Hematopoietic multipotent progenitor cell treated with erythropoietin and hydrocortisone succinate and interleukin-3 and kit ligand, for 17 days (in vitro differentiated cells): ENCODE results near the gene PCBP3.
"Not testable (repeated sequence)": the region's sequence is repeated elsewhere in the genome, so short reads cannot be mapped to it uniquely, and the experiment has no call there.

Experiments used
- DNase-seq: peaks from one replicate; pipeline ENCODE4 v3.0.0-alpha.2; 2015; ENCODE audit warnings: low spot score

Gene PCBP3

DNA sequence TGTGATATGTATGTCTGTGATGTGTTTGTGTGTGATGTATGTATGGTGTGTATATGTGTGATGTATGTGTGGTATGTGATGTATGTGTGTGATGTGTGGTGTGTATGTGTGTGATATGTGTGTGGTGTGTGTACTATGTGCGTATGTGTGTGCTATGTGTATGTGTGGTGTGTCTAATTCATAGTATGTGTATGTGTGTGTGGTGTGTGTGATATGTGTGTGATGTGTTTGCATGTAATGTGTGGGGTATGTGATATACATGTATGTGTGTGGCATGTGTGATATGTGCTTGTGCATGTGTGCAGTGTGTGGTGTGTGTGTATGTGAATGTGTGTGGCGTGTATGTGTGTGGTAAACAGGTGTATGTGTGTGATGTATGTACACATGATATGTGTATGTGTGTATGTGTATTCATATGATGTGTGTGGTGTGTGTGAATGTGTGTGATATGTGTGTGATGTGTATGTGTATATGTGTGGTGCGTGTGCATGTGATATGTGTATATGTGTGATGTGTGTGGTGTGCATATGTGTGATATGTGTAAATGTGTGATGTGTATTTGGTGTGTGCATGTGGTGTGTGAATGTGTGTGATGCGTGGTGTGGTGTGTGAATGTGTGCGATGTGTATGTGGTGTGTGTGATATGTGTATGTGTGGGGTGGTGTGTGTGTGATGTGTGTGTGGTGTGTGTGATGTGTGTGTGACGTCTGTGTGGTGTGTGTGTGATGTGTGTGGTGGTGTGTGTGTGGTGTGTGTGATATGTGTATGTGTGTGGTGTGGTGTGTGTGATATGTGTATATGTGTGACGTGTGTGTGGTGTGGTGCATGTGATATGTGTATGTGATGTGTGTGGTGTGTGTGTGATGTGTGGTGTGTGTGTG is 8.0 kb upstream of the PCBP3 start:
- DNase-seq: no peak

DNA sequence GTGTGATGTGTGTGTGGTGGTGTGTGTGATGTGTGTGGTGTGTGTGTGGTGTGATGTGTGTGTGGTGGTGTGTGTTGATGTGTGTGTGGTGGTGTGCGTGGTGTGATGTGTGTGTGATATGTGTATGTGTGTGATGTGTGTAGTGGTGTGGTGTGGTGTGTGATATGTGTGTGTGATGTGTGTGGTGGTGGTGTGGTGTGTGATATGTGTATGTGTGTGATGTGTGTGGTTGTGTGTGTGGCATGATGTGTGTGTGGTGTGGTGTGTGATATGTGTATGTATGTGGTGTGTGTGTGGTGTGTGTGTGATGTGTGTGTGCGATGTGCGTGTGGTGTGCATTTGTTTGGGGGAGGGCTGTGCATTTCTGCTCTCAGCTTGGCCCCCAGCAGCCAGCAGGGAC is 7.1 kb upstream of the PCBP3 start:
- no peak for DNase-seq

DNA sequence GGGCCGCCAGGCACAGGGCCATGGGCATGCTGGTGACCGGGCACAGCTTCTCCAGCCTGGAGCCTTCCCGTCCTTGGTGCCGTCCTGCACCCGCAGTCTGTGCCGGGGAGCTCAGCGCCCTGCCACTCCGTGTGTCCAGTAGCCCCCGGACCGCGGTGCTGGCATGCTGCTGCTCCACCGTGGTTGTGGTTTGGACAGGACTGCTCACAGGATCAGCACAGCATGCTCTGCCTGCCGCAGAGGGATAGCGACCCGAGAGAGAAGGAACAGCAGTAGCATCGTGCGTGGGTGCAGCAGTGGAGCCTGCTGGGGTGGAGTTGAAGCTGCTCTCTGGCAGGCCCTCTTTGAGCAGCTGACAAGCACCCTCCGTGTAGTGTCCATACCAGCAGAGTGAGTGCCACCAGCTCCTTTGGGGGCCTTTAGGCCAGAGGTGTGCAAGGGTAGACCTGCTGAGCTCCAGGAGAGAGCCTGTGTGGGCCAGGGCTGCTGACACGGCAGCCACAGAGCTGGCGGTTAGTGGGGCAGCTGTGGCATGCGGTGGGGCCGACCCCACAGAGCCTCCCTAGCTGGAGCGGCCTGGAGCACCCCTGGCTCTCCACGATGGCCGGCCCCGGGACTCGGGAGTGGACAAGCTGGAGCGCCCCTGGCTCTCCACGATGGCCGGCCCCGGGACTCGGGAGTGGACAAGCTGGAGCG is 6.4 kb upstream of the PCBP3 start:
- no peak for DNase-seq

DNA sequence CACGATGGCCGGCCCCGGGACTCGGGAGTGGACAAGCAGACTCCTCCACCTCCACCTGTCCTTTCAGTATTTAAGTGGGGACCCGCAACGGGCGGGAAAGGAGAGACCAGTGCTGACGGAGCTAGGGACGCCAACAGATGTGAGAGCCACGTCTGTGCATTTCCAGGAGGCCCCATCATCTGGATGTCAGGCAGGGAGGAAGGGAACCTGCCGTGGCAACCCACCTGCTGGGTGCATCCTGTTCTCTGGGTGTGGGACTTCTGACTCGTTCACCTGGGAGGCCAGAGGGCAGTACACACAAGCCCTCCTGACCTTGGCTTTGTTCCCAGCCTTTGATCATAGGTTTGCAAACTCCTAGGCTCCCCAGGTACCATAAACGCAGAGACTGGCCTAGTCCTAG is 5.6 kb upstream of the PCBP3 start:
- no peak for DNase-seq

DNA sequence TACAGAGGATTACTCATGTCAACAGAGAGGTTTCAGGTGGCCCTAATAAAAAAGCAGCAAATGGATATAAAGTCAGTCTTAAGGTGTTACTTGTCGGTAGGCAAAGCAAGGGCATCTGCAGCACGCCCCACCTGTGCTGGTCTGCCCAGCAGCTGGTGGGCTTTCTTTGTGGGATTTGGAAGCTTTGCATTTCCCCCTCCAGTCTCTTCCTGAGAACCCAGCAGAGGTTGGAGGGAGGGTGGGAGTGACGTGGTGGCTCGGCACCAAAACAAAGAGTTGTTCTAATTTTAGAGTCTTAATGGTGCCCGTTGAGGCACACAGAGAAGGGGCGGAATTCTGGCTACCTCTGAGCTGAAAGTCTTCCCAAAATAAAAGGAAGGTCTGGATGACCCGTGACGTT is 4.8 kb upstream of the PCBP3 start:
- no peak for DNase-seq

DNA sequence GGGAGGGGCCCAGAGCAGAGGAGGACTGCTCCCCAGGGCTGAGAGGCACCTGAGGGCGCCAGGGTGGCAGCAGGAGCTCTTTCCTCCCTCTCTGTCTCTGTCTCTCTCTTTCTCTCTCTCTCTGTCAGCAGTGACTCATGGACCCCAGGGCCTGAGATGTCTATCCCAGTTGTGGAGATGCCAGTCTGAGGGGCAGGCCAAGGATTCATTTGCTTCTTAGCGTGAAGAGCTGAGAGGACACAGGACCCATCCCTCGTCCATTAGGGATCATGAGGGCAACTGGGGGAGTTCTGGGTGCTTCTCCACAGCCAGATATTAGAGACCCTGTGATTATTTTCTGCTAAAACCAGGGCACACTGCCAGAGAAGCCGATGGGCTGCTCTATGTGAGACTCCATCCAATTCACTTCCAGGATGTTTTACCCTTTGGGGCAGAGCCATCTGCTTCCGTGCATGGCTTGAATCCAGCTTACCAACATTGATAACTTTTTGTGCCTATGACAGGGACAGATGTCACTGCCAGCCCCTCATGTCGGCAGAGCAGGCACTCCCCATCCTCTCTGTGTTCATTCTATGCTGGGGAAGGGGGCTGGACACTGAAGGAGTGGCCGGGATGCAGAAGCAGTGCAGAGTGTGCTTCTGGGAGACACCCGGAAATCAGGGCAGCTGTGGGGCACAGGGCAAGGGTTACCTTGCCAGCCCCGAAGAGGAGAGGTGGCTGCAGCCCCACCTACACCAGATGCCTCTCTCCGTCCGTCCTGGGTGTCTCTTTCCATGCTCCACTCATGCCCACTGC is 4.1 kb upstream of the PCBP3 start:
- no peak for DNase-seq

DNA sequence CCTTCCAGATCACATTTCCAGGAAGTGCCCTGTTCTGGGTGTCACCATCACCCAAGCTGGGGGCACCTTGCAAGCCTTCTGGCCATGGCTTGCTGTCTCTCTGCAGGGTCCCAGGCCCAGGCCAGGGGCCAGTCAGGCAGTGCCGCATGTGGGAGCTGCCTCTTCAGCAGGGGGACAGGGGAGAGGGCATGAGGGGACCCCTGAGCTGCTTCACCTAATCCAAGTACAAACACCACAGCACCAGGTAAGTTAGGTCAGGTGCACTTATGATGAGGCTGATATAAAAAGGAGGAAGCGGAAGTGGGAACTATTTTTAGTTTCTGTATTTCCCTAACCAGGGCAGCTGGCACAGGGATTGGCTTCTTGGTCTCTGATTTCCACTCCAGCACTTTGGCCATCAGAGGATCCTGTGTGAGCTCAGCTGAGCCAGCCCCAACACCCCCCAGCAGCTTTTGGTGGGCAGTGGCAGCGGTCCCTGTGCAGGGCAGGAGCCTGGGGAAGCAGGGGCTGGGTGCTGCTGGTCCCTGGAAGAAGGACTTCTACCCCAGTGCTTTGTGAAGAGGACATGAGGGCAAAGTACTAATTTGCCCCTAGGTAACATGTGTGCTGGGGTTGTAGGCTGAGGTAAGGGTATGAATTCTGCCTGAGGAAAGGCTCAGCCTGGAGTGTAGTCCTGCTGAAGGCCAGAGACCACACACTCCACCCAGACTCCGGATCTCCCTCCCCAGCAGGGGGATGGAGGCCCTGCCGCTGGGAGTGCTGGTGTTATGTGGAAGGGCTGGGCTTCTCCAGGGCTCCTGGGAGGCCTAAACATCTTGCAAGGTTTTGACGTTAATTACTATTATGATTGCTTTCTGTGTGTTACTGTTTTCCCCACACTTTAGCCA is 3.3 kb upstream of the PCBP3 start:
- DNase-seq: no peak

DNA sequence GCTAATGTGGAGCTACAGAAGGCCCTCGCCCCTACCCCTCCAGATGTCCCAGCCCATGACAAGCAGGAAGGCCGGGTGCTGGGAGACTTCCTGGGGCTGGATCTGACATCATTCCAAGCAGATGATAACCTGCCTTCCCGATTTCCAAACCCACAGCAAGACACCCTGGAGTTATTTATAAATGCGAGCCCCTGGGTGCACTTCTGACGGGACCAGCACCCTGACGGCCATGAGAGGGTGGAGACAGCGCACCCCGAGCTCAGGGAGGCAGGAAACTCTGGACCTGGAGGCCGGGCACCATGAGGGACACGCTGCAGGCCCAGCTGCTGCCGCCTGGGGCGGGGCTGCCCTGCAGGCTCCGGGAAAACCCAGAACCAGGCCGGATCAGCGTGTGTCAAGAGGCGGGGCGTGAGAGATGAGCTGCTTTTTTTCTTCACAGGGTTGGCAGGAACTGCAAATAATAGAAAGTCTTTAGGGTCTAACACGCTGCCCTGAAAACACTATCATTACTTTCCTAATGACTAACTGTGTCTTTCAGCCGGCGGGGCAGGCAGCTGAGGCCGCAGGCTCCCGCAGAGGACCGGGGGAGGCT is 2.5 kb upstream of the PCBP3 start:
- DNase-seq: no peak

DNA sequence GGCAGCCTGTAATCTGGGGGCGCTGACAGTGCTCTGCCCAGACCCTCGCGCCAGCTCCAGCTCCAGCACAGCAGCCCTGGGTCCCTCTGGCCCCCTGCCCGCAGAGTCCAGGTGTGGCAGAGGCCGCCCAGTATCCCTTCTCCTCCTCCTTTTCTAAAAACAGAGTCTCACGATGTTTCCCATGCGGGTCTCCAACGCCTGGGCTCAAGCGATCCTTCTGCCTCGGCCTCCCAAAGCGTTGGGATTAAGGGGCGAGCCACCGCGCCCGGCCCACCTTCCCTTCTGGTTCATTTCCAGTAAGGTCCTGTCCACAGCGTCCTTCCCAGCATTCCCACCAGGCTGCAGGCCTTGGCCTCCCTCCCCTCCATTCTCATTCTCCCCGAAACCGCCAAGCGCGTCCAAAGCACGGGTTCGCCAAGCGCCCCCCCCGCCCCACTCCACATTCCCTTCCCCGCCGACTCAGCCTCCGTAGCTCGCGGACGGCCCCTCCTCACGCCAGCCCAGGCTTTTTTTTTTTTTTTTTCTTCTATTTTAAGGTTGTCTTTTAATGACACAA is 2.0 kb upstream of the PCBP3 start:
- no peak for DNase-seq

DNA sequence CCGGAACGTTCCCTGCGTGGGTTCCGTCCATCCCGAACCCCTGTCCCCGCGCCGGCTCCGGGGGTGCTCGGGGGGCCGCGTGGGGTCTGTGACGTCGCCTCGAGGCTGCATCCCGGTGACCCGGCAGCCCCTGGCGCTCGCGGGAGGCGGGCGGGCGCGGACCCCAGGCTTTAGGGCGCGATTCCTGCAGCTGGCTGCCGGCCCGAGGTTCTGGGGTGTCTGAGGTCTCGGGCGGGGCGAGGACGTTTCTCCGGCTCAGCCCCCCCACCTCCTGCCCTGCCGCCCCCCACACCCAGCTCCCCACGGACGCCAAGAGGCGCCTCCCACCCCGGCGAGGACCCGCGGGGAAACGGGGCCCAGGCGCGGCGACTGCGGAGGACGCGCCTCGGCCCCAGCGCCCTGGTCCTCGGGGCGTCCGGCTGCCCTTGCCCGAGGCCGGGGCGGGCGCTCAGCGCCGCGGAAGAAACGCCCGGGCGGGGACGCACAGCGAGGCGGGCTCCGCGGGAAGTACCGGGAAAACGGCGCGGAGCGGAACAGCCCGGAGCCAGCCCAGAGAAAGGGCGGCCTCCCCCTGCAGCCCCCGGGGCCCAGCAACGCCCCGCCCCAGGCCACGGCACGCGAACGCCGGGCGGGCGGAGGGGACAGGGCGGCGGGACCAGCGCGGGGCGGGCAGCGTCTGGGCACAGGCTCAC is 1.3 kb upstream of the PCBP3 start:
- DNase-seq: no peak

DNA sequence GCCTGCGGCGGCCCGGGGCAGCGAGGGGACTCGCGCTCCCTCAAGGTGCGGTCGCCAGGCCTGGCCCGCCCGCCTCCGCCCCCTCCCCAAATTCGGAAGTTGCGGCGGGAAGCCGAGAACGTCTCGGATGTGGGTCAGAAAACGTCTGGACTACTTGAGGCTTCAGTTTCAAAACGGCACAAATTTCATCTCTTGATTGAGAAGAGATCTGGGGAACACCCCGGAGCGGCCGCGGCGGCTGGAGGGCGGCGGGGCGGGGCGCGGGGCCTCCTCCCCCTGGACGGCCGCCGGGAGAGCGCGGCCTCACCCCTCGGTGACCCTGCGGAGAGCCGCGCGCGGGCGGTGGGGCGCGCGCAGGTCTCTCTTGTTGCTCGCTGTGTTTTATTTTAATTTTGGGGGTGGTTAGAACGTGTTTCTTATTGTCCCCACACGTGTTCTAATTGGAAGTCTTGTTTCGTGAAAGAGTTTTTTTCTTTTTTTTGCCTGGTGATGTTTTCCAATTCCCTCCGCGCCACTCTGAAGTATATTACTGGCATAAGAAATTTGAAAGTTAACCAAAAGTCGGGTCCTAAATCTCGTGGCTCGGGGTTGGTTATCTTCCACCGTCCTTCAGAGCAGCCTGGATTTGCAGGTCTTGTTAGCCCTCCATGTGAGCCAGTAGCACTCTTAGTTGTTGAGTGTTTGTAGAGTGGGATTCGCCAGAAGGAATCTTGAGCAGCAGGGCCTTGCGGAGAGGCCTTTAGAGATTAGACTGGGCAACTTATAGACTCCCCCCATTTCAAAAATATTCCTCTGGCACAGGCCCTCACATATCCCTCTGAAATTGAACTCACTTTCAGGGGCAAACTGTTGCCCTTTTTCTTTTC is 749 bp downstream of the PCBP3 start:
- no peak for DNase-seq

DNA sequence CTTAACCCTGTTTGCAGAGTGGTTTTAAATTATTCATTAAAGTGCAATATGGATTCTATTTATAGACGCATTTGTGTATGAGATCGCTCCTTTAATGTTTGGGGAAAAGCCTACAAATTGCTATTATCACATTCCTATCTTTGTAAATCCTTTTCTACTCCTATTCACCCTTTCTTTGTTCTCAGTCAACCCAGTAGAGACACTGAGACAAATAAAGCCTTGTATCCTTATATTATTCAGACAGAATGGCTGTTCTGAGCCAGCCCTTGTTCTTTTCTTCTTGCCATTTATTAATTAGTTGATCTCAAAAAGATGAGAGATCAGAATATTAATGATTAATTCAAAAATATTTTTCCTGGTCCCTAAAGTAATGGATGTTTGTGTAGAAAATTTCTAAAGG is 8.4 kb downstream of the PCBP3 start:
- DNase-seq: no peak

DNA sequence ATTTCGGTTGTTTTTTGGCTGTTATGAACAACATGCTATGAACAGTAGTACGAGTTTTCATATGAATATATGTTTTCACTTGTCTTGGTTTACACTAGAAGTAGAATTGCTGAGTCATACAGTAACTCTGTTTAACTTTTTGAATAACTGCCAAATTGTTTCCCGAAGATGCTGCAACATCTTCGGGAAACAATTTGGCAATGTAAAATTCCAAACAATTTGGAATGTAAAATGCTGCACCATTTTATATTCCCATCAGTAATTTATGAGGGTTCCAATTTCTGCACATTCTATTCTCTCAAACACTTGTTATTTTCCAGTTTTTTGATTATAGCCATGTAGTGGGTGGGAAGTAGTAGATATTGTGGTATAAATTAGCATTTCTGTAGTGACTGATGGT is 11.6 kb downstream of the PCBP3 start:
- no peak for DNase-seq

DNA sequence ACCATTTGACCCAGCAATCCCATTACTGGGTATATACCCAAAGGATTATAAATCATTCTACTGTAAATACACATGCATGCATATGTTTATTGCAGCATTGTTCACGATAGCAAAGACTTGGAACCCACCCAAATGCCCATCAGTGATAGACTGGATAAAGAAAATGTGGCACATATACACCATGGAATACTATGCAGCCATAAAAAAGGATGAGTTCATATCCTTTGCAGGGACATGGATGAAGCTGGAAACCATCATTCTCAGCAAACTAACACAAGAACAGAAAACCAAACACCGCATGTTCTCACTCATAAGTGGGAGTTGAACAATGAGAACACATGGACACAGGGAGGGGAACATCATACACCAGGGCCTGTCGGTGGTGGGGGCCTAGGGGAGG is 12.6 kb downstream of the PCBP3 start:
- DNase-seq: not testable (repeated sequence)

DNA sequence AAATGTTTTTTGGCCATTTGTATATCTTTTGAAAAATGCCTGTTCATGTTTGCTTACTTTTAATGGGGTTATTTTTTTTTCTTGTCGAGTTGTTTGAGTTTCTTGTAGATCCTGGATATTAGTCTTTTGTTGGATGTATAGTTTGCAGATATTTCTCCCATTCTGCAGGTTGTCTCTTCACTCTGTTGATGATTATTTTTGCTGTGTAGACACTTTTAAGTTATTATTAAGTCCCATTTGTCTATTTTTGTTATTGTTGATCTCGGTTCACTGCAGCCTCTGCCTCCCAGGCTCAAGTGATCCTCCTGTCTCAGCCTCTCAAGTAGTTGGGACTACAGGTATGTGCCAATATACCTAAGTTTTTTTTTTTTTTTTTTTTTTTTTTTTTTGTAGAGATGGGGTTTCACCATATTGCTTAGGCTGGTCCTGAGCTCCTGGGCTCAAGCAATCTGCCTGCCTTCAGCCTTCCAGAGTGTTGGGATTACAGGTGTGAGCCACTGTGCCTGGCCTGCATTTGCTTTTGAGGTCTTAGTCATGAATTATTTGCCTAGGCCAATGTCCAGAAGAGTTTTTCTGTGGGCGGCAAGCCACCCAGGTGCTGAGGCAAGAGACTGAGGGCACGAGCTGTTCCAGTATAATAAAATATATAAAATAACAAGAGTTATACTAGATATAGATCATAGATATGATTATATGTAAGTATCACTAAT is 18.5 kb downstream of the PCBP3 start:
- not testable (repeated sequence) for DNase-seq

DNA sequence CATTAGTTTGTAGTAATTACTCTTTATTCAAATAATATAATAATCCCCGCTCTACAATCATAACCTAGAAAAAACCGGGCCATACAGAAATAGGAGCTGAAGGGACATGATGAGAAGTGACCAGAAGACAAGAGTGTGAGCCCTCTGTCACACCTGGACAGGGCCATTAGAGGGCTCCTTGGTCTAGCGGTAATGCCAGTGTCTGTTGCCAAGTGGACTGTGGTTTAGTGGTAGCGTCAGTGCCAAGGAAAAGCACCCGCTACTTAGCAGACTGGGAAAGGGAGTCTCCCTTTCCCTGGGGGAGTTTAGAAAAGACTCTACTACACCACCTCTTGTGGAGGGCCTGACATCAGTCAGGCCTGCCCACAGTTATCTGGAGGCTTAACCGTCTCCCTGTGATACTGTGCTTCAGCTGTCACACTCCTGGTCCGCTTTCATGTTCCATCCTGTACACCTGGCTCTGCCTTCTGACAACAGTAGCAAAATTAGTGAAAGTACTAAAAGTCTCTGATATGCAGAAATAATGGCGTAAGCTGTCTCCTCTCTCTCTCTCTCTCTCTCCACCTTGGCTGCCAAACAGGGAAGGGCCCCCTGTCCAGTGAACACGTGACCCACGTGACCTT is 19.2 kb downstream of the PCBP3 start:
- not testable (repeated sequence) for DNase-seq

DNA sequence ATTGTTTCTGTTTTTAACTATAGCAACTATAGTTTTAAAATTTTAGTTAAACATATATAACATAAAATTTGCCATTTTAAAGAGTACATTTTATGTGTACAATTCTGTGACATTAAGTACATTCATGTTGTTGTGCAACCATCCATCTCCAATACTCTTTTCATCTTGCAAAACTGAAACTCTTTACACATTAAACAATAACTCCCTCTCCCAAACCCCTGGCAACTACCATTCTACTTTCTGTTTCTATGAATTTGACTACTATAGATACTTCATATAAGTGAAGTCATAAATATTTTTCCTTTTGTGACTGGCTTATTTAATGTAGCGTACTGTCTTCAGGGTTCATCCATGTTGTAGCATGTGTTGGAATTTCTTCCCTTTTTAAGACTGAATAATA is 25.9 kb downstream of the PCBP3 start:
- no peak for DNase-seq

DNA sequence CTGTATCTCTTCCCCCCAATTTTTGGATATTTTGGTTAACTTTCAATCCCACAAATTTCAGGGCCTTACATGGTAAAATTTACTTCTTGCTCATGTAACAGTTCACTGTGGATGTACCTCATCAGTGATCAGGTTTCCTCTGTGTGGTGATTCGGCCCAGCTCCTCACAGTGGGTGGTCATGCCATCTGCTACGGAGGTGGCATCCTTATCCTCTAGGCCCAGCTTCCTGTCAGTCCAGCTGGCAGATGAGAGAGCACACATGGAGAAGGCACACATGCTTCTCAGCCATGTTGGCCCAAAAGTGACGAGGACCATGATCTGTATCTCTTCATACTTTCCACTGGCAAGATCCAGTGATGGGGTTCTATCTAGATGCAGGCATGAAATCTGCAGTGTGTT is 27.2 kb downstream of the PCBP3 start:
- DNase-seq: no peak
